ENCODE results near the gene GJA1.

DNA sequence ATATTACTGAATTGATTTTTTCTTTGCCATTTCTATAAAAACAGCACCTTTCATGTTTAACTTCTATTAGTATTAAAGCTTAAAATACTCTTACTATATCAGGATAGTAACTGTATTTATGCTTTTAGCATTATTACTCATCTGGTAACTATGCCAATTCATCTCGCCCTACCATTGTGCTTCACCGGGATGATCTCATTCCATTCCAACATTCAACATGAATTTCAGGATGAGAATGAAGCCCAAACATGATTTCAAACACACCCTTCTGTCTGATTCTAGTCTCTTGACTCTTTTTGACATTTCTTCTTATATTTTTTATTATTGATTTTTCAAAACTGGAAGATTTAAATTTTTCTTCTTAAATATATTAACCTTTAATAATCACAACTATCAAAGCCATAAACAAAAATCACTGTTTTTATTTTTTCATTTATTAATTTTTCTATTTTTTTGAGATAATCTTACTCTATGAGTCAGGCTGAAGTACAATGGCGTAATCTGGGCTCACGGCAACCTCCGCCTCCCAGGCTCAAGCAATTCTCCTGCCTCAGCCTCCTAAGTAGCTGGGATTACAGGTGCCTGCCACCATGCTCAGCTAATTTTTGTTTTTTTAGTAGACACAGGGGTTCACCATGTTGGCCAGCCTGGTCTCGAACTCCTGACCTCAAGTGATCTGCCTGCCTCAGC, 46.7 kb downstream of the GJA1 start:
- no peak for TF ChIP-seq CTCF (IDR thresholded peaks at IDR 0.05; ENCODE audit: poor library complexity, severe bottlenecking)
- TF ChIP-seq REST (IDR thresholded peaks at IDR 0.05; ENCODE audit: borderline replicate concordance), result no peak
- no peak for TF ChIP-seq POLR2AphosphoS5 (IDR thresholded peaks at IDR 0.05)
- TF ChIP-seq EZH2 (IDR thresholded peaks at IDR 0.05; ENCODE audit: borderline replicate concordance, insufficient read depth, low read length, poor library complexity, severe bottlenecking), result no peak
- TF ChIP-seq TAF1 (IDR thresholded peaks at IDR 0.05; ENCODE audit: low read depth), result no peak
